Choroid plexus epithelial cell (primary cell): ENCODE data around the gene ZCCHC8.
"Not testable (repeated sequence)": the region's sequence is repeated elsewhere in the genome, so short reads cannot be mapped to it uniquely, and the experiment has no call there.

ENCODE experiments used
- DNase-seq: peaks from one replicate; pipeline ENCODE4 v3.0.0-alpha.2; 2010; ENCODE audit warnings: low read depth
- H3K4me3 ChIP-seq: 2 replicates; pipeline ENCODE4 v1.5.1; 2011; ENCODE audit warnings: low read depth, mild to moderate bottlenecking, control low read depth, low read length, moderate library complexity
- TF ChIP-seq, protein P1 (sequence below): conservative IDR thresholded peaks from 2 replicates; pipeline ENCODE4 v1.5.1; 2011; ENCODE audit warnings: low read depth, mild to moderate bottlenecking, control low read depth, inconsistent platforms, low read length, moderate library complexity

ZCCHC8 gene

DNA sequence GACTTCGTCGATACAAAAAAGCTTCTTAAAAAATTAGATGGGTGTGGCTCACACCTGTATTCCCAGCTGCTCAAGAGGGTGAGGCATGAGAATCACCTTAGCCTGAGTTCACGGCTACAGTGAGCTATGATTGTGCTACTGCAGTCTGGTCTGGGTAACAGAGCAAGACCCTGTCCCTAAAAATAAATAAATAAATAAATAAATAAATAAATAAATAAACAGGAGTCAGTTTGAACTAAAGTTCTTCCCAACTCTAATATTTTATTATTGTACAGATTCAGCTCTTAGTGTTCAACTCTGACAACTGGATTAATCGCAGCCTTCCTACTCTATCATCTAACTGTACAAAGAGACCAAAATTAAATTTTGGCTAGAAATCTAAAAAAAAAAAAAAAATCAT, 65.5 kb downstream of the ZCCHC8 start:
- no peak for DNase-seq
- TF ChIP-seq, protein P1, sequence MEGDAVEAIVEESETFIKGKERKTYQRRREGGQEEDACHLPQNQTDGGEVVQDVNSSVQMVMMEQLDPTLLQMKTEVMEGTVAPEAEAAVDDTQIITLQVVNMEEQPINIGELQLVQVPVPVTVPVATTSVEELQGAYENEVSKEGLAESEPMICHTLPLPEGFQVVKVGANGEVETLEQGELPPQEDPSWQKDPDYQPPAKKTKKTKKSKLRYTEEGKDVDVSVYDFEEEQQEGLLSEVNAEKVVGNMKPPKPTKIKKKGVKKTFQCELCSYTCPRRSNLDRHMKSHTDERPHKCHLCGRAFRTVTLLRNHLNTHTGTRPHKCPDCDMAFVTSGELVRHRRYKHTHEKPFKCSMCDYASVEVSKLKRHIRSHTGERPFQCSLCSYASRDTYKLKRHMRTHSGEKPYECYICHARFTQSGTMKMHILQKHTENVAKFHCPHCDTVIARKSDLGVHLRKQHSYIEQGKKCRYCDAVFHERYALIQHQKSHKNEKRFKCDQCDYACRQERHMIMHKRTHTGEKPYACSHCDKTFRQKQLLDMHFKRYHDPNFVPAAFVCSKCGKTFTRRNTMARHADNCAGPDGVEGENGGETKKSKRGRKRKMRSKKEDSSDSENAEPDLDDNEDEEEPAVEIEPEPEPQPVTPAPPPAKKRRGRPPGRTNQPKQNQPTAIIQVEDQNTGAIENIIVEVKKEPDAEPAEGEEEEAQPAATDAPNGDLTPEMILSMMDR = no peak
- H3K4me3 ChIP-seq = no peak overlapping the region

DNA sequence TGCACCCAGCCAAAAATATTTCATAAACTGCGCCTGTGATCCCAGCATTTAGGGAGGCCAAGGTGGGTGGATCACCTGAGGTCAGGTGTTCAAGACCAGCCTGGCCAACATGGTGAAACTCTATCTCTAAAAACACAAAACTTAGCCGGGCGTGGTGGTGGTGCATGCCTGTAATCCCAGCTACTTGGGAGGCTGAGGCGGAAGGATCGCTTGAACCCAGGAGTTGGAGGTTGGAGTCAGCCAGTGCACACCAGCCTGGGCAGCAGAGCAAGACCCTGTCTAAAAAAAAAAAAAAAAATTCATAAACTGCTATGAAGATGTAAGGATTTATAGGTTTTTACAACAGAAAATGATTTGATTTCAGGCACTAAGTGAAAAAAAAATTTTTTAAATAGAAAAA, 71.7 kb downstream of the ZCCHC8 start:
- not testable (repeated sequence) for DNase-seq, H3K4me3 ChIP-seq

- TF ChIP-seq, protein P1 = no peak
- no peak for DNase-seq
- no peak overlapping the region for H3K4me3 ChIP-seq
Observed at GRCh38 chr12:122427403-122427802, 73.3 kb downstream of the ZCCHC8 start.

DNA sequence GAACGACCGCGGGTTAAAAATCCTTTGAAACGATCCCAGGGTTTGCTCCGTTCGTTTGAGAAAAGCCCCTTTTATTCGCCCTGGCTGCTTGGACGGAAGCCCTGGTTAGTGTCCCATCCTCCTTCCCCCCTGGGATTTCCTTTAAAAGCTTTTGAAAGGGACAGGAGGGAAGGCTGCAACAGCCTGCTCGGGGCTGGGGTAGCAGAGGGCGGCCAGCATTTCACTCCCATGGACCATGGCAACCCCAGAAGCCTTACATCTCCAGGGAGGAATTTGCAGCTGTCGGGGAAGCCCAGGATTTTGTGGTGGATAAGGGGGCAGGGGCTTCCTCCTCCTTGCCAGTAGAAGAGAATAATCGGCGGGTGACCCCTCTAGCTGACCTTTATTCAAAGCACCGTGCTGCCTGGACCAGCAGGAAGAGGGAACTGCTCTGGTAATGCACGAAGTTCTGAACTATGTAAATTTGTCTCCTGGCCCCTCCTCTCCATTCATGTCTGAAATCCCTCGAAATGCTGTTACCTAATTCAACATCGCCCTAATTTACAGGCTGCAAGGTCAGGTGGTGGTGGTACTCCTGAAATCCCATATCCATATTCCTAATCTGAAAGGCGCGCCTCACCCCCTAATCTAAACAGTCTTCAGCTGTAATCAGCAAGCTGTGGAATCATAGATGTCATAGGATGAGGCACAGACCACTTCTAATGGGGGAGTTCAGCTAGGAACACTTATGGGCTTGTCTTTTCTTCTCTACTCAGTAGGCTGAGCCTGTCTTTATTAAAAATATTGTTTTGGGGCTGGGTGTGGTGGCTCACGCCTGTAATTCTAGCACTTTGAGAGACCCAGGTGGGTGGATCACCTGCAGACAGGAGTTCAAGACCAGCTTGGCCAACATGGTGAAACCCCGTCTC, 77.2 kb downstream of the ZCCHC8 start:
- peak; percentile 46 for DNase-seq
- TF ChIP-seq, protein P1 = no peak

DNA sequence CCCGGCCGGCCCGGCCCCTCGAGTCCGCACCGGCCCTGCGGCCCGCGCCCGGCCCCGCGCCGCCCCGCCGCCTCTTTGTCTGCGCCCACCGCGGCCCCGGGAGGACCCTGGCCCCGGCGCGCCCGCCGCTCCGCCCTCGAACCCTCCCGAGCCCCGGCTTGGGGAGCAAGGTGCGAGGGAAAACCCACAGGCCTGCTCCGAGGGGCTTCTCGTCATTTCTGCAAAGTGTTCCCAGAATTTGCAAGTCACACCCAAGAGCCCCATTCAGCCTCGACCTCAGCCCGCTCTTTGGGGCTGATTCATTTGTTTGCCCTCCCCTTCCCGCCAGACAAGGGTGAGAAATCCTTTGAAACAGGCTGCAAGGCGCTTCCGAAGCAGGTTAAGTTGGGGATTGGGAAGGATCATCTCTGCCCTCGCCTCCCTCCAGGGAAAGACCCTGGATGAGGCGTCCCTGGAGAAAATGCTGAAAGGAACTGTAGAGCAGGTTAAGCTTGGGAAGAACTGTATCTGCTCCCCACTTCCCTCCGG, 77.9 kb downstream of the ZCCHC8 start:
- TF ChIP-seq, protein P1 = no peak
- peak overlapping the region; percentile 67 for H3K4me3 ChIP-seq
- peak; percentile 50 for DNase-seq

More for the DNA sequence above, 77.2 kb downstream of the ZCCHC8 start:
- H3K4me3 ChIP-seq = peak overlapping the region; percentile 67

DNA sequence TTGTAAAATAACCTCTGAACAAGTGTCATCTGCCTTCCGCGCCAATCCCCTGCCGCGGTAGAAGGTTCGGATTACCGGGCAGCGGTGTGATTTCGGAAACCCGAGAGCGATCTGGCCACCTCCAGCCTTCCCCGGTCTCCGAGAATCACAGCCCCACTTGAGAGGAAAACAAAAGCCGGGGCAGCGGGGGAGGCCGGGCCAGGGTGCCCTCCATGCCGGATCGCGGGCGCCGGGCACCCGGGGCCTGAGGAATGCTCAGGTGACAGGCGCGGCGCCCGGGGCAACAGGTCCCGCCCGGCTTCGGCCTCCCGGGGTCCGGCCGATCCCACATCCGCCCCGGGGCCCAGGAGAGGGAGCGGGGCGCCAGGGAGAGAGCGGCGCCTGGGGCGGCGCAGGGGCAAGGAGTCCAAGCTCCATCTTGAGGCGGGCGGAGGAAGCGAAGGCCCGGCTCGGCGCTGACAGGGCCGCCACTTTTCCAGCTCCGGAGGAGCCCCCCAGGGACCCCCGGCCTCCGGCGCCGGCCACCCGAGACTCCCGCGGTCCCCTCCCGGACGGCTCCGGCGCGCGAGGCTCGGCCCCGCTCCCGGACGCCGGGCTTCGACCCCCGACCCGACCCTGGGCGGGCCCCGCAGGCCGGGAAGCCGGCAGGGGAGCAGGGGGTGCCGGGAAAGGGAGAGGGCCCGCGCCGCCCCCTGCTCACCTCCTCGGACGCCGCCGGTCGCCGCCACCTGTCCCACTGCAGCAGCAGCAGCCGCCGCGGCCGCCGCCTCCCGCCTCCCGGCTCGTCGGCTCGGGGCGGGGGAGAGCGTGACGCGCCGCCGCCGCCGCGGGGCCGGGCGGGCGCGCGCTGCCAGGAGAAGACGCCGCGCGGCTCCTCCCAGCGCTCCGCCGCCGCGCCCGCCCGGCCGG, 78.7 kb downstream of the ZCCHC8 start, which contains the start of gene CLIP1:
CLIP1 (minus strand) TSS at position 849 of the 909 bp plus-strand sequence. CDS start 42,217 bp downstream, outside the sequence.
- TF ChIP-seq, protein P1 = peak; percentile 52
- DNase-seq = peak; percentile 75
- H3K4me3 ChIP-seq = peak within 1 kb of the TSS; percentile 67
